Progenitor cell of endocrine pancreas (in vitro differentiated cells): ENCODE results near the gene GRID2. TPM values are rescaled to one million over a fixed set of nuclear protein-coding genes. Genes with fewer than 3 reads are reported as not detected.

Experiments
- DNase-seq: peaks from one replicate; pipeline ENCODE4 v3.0.0; 2021; ENCODE audit warnings: low spot score; ENCODE audit not compliant: unreplicated experiment
- H3K27ac Mint-ChIP-seq: 2 replicates; pipeline ENCODE4 v1.8.0; 2021; ENCODE audit warnings: mild to moderate bottlenecking, moderate library complexity, mixed read lengths
- H3K27me3 Mint-ChIP-seq: 2 replicates; pipeline ENCODE4 v1.8.0; 2021; ENCODE audit warnings: mixed read lengths
- H3K36me3 Mint-ChIP-seq: 2 replicates; pipeline ENCODE4 v1.8.0; 2022; ENCODE audit warnings: mixed read lengths; ENCODE audit not compliant: insufficient read depth
- H3K4me1 Mint-ChIP-seq: 2 replicates; pipeline ENCODE4 v1.8.0; 2021; ENCODE audit warnings: low read depth, mixed read lengths
- H3K4me3 Mint-ChIP-seq: 2 replicates; pipeline ENCODE4 v1.8.0; 2021; ENCODE audit warnings: low read depth, mild to moderate bottlenecking, moderate library complexity, mixed read lengths
- H3K9me3 Mint-ChIP-seq: 2 replicates; pipeline ENCODE4 v1.8.0; 2021; ENCODE audit warnings: low read depth, mixed read lengths
- CTCF ChIP-seq: fragments of 200-600 bp; sonication (generic); IDR thresholded peaks from one replicate; pipeline ENCODE4 v1.5.0; 2021; ENCODE audit warnings: antibody characterized with exemption, mild to moderate bottlenecking; ENCODE audit not compliant: unreplicated experiment
- total RNA-seq: library from RNA; stranded (reverse); gene quantifications from 2 replicates; pipeline ENCODE4 v1.2.1, GENCODE V29; 2021

Gene GRID2
- total RNA-seq, 1 donor from 2014 or later, result 0.69 TPM

- no peak for TF ChIP-seq CTCF
- H3K27ac Mint-ChIP-seq, result peak overlapping the region; percentile 73
- H3K9me3 Mint-ChIP-seq, result peaks cover 3% of the 10 kb centered on the region
- no peaks in the 10 kb centered on the region for H3K27me3 Mint-ChIP-seq
- H3K4me3 Mint-ChIP-seq, result no peak overlapping the region
- no peak for DNase-seq
- no peaks in the 10 kb centered on the region for H3K4me1 Mint-ChIP-seq
- no peaks in the 10 kb centered on the region for H3K36me3 Mint-ChIP-seq
Observed at GRCh38 chr4:92952897-92953296, 649.1 kb downstream of the GRID2 start.

- Mint-ChIP-seq H3K4me1 (no peaks in the 10 kb centered on the region), H3K9me3 (peaks cover 3% of the 10 kb centered on the region), H3K4me3 (no peak overlapping the region), H3K27me3 (no peaks in the 10 kb centered on the region), H3K36me3 (no peaks in the 10 kb centered on the region), H3K27ac (no peak overlapping the region)
- DNase-seq, result no peak
- no peak for TF ChIP-seq CTCF
Observed at GRCh38 chr4:92953462-92953861, 649.7 kb downstream of the GRID2 start.

- Mint-ChIP-seq H3K4me1 (peaks cover 3% of the 10 kb centered on the region), H3K4me3 (no peak overlapping the region), H3K27ac (no peak overlapping the region), H3K36me3 (no peaks in the 10 kb centered on the region), H3K27me3 (no peaks in the 10 kb centered on the region), H3K9me3 (peaks cover 4% of the 10 kb centered on the region)
- no peak for TF ChIP-seq CTCF
- DNase-seq, result no peak
Observed at GRCh38 chr4:92961881-92962280, 658.1 kb downstream of the GRID2 start.

GRCh38 chr4:92962831-92963230 is 659.1 kb downstream of the GRID2 start:
- DNase-seq, result no peak
- peaks cover 3% of the 10 kb centered on the region for H3K4me1 Mint-ChIP-seq
- no peak overlapping the region for H3K27ac Mint-ChIP-seq
- H3K36me3 Mint-ChIP-seq, result no peaks in the 10 kb centered on the region
- TF ChIP-seq CTCF, result no peak
- no peak overlapping the region for H3K4me3 Mint-ChIP-seq
- H3K27me3 Mint-ChIP-seq, result no peaks in the 10 kb centered on the region
- H3K9me3 Mint-ChIP-seq, result peaks cover 4% of the 10 kb centered on the region

- peaks cover under 1% of the 10 kb centered on the region for H3K4me1 Mint-ChIP-seq
- no peak overlapping the region for H3K4me3 Mint-ChIP-seq
- H3K9me3 Mint-ChIP-seq, result peaks cover 4% of the 10 kb centered on the region
- H3K36me3 Mint-ChIP-seq, result no peaks in the 10 kb centered on the region
- H3K27ac Mint-ChIP-seq, result no peak overlapping the region
- no peak for DNase-seq
- no peaks in the 10 kb centered on the region for H3K27me3 Mint-ChIP-seq
- TF ChIP-seq CTCF, result no peak
Observed at GRCh38 chr4:92968556-92968955, 664.8 kb downstream of the GRID2 start.
